RCC 7860 (cell line): ENCODE results near the gene ANO2.
A peak's percentile ranks its signal among the peaks of the same experiment; 100 is the strongest.
"Not testable (repeated sequence)": the region's sequence is repeated elsewhere in the genome, so short reads cannot be mapped to it uniquely, and the experiment has no call there.

ENCODE experiments used
- DNase-seq: peaks from one replicate; pipeline ENCODE4 v3.0.0-alpha.2; 2015; ENCODE audit warnings: low spot score
- FAIRE-seq: peaks from 2 replicates; lab custom pipeline; 2012; peaks lifted over from hg19 to GRCh38; lab: Jason Lieb, UNC

ANO2 gene

GRCh38 chr12:5689773-5690172, 255.3 kb downstream of the ANO2 start:
- DNase-seq, result no peak
- no peak for FAIRE-seq

GRCh38 chr12:5688226-5688625, 256.8 kb downstream of the ANO2 start:
- no peak for FAIRE-seq

GRCh38 chr12:5685935-5686334, 259.1 kb downstream of the ANO2 start:
- FAIRE-seq, result no peak
- no peak for DNase-seq

More at GRCh38 chr12:5688226-5688625, 256.8 kb downstream of the ANO2 start:
- DNase-seq, result no peak

- FAIRE-seq, result no peak
- DNase-seq, result no peak
Measured at GRCh38 chr12:5684989-5685388, 260.1 kb downstream of the ANO2 start.

- no peak for FAIRE-seq
- no peak for DNase-seq
Measured at GRCh38 chr12:5682581-5682980, 262.5 kb downstream of the ANO2 start.

GRCh38 chr12:5678176-5678575, 266.9 kb downstream of the ANO2 start:
- FAIRE-seq, result no peak
- no peak for DNase-seq

- DNase-seq, FAIRE-seq: not testable (repeated sequence)
Measured at GRCh38 chr12:5669624-5670023, 275.4 kb downstream of the ANO2 start.

- FAIRE-seq, result peak; percentile 85
Measured at GRCh38 chr12:5665615-5666014, 279.4 kb downstream of the ANO2 start.

GRCh38 chr12:5661811-5662210, 283.2 kb downstream of the ANO2 start:
- FAIRE-seq (no peak), DNase-seq (no peak)

More at GRCh38 chr12:5665615-5666014, 279.4 kb downstream of the ANO2 start:
- peak; percentile 96 for DNase-seq

GRCh38 chr12:5660238-5660637, 284.8 kb downstream of the ANO2 start:
- DNase-seq (no peak), FAIRE-seq (no peak)

- not testable (repeated sequence) for DNase-seq
- peak; percentile 76 for FAIRE-seq
Measured at GRCh38 chr12:5658339-5658941, 286.6 kb downstream of the ANO2 start.

- DNase-seq (peak; percentile 33), FAIRE-seq (no peak)
Measured at GRCh38 chr12:5656836-5657235, 288.2 kb downstream of the ANO2 start.

- FAIRE-seq, result no peak
Measured at GRCh38 chr12:5655120-5655519, 289.9 kb downstream of the ANO2 start.

GRCh38 chr12:5654019-5654418, 291.0 kb downstream of the ANO2 start:
- DNase-seq (no peak), FAIRE-seq (no peak)

More at GRCh38 chr12:5655120-5655519, 289.9 kb downstream of the ANO2 start:
- no peak for DNase-seq

- FAIRE-seq, result no peak
- DNase-seq, result no peak
Measured at GRCh38 chr12:5650829-5651461, 294.1 kb downstream of the ANO2 start.

- FAIRE-seq (no peak), DNase-seq (no peak)
Measured at GRCh38 chr12:5650281-5650680, 294.8 kb downstream of the ANO2 start.

- DNase-seq (peak; percentile 42), FAIRE-seq (no peak)
Measured at GRCh38 chr12:5648692-5649359, 296.2 kb downstream of the ANO2 start.

GRCh38 chr12:5643266-5643665, 301.8 kb downstream of the ANO2 start:
- FAIRE-seq (no peak), DNase-seq (no peak)

- FAIRE-seq (no peak), DNase-seq (no peak)
Measured at GRCh38 chr12:5637698-5638097, 307.4 kb downstream of the ANO2 start.

- FAIRE-seq (no peak), DNase-seq (no peak)
Measured at GRCh38 chr12:5636907-5637306, 308.2 kb downstream of the ANO2 start.

GRCh38 chr12:5633106-5633505, 312.0 kb downstream of the ANO2 start:
- no peak for DNase-seq
- no peak for FAIRE-seq

- FAIRE-seq (no peak), DNase-seq (no peak)
Measured at GRCh38 chr12:5632453-5632852, 312.6 kb downstream of the ANO2 start.
